Caki2 (cell line): Measurements from ENCODE around the gene NAPB. TPM values are rescaled to one million over a fixed set of nuclear protein-coding genes. Genes with fewer than 3 reads are reported as not detected.

Experiments used
- DNase-seq: peaks from one replicate; pipeline ENCODE4 v3.0.0-alpha.2; 2015; ENCODE audit warnings: low read depth
- in situ Hi-C: cut with HindIII; loops from 2 replicates; pipeline ENCODE4 v1.10.0; 2016; ENCODE audit warnings: low sequenced_read_pairs, low pct_unique_long_range_greater_than_20kb, mixed read lengths
- total RNA-seq: library from RNA; depleted of rRNA; stranded (reverse); fragments of >200 nt; shearing (Covaris generic); gene quantifications from 2 replicates; pipeline ENCODE4 v1.2.3, GENCODE V29; 2014; ENCODE audit warnings: low replicate concordance

Gene NAPB
- total RNA-seq, 1 experiment from 2014 or later, result 3.1 TPM

- DNase-seq, result no peak
- in situ Hi-C loops, result no loop called here
Measured at GRCh38 chr20:23381876-23382275, 39.4 kb downstream of the NAPB start.

GRCh38 chr20:23379772-23380171 lies 41.5 kb downstream of the NAPB start:
- DNase-seq, result no peak
- in situ Hi-C loops, result no loop called here

GRCh38 chr20:23375827-23376226 lies 45.5 kb downstream of the NAPB start:
- DNase-seq, result no peak
- in situ Hi-C loops, result no loop called here

GRCh38 chr20:23374441-23374840 lies 46.8 kb downstream of the NAPB start:
- no peak for DNase-seq
- in situ Hi-C loops, result no loop called here

GRCh38 chr20:23371496-23371895 lies 49.8 kb downstream of the NAPB start:
- in situ Hi-C loops, result no loop called here
- no peak for DNase-seq

- in situ Hi-C loops, result no loop called here
- DNase-seq, result no peak
Measured at GRCh38 chr20:23370873-23371272, 50.4 kb downstream of the NAPB start.

- DNase-seq, result no peak
Measured at GRCh38 chr20:23370274-23370673, 51.0 kb downstream of the NAPB start.

GRCh38 chr20:23369072-23369823 lies 52.0 kb downstream of the NAPB start:
- no peak for DNase-seq
- in situ Hi-C loops, result no loop called here

More at GRCh38 chr20:23370274-23370673, 51.0 kb downstream of the NAPB start:
- in situ Hi-C loops, result no loop called here

- in situ Hi-C loops, result no loop called here
- no peak for DNase-seq
Measured at GRCh38 chr20:23368316-23369071, 52.8 kb downstream of the NAPB start.

GRCh38 chr20:23367770-23368169 lies 53.5 kb downstream of the NAPB start:
- no peak for DNase-seq
- in situ Hi-C loops, result no loop called here

- DNase-seq, result no peak
- in situ Hi-C loops, result no loop called here
Measured at GRCh38 chr20:23366384-23366783, 54.9 kb downstream of the NAPB start.

GRCh38 chr20:23365390-23366165 lies 55.7 kb downstream of the NAPB start:
- in situ Hi-C loops, result no loop called here
- no peak for DNase-seq

- in situ Hi-C loops, result no loop called here
- DNase-seq, result no peak
Measured at GRCh38 chr20:23363257-23363649, 58.0 kb downstream of the NAPB start.

- in situ Hi-C loops, result no loop called here
- DNase-seq, result no peak
Measured at GRCh38 chr20:23362392-23363256, 58.7 kb downstream of the NAPB start.

- in situ Hi-C loops, result no loop called here
- DNase-seq, result peak; percentile 100
Measured at GRCh38 chr20:23361476-23362391, 59.6 kb downstream of the NAPB start, which contains the start of gene GZF1. Gene GZF1, plus strand, starts transcription at chr20:23362182. Its CDS starts 2,202 bp downstream, at chr20:23364384.

GRCh38 chr20:23361119-23361475 lies 60.2 kb downstream of the NAPB start:
- in situ Hi-C loops, result no loop called here
- DNase-seq, result no peak

GRCh38 chr20:23360531-23360930 lies 60.8 kb downstream of the NAPB start:
- no peak for DNase-seq

More at GRCh38 chr20:23360531-23360930, 60.8 kb downstream of the NAPB start:
- in situ Hi-C loops, result no loop called here
